Measurements from ENCODE around the gene GPR153. TPM values are rescaled to one million over a fixed set of nuclear protein-coding genes. Genes with fewer than 3 reads are reported as not detected.
A peak's percentile ranks its signal among the peaks of the same experiment; 100 is the strongest.

The GPR153 gene
- total RNA-seq, 1 experiment from 2014 or later, result 6.1 TPM

DNA sequence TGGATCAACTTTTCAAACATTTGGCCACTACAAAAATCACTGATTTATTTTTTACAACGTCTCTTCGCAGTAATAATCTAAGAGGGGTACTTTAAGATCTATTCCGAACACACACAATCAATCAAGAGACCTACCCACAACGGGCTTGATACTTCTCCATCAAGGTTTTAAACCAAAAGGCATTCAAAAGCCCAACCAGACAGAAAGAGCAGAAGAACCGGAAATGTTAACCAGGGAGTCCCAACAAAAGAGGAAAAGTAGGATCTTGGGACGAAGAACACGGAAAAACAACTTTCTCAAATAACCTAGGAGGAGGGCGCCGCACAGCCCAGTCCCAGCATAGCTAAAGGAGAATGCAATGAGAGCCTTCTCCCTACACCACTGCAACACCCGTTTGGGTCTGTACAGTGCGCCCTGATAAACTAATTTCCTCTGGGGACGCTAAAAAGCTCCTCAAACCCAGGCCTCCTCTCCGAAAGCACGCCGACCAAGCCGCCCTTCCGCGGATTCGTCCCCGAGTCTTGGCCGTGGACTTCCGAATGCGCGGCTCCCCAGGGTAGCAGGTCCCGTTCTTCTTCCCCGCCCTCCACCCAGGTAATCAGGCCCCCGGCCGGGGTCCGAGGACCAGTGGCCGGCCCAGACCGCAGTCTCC is 62.1 kb downstream of the GPR153 start:
- Histone ChIP-seq H3K9ac (ENCODE audit: low read length) (peak overlapping the region; percentile 98), H3K4me3 (replicated peaks in 1 of 2; ENCODE audit: low read depth in 1 of 2, low read length in 2 of 2) (peak overlapping the region; percentile 82 to 96), H3K9me3 (ENCODE audit: control insufficient read depth in 1 of 2, insufficient read depth in 1 of 2, low read depth in 1 of 2, low read length in 2 of 2) (no peaks in the 10 kb centered on the region), H2AFZ (ENCODE audit: low read depth, low read length, poor library complexity, severe bottlenecking) (no peak overlapping the region), H3K27ac (ENCODE audit: low read depth, low read length) (peak overlapping the region; percentile 94), H3K27me3 (ENCODE audit: insufficient read depth, low read length) (no peaks in the 10 kb centered on the region), H3K4me1 (ENCODE audit: control insufficient read depth in 1 of 2, insufficient read depth in 2 of 2, low read length in 2 of 2) (peaks cover 17 to 33% of the 10 kb centered on the region in 2 experiments; a peak in 3 of 4 replicates), H3K36me3 (ENCODE audit: control insufficient read depth in 1 of 2, insufficient read depth in 2 of 2, low read length in 2 of 2) (peaks cover 18 to 40% of the 10 kb centered on the region in 2 experiments), H3K9me2 (ENCODE audit: insufficient read depth) (no peaks in the 10 kb centered on the region), H3K4me2 (ENCODE audit: low read length) (peak overlapping the region; percentile 93), H3K79me2 (ENCODE audit: insufficient read depth, low read length) (peaks cover 57% of the 10 kb centered on the region), H4K20me1 (ENCODE audit: insufficient read depth) (peaks cover 5% of the 10 kb centered on the region; the same call in 1 of the 2 replicates)
- intact Hi-C loops (cut with micrococcal nuclease), result no loop called here
- ChIA-PET POLR2A (no interaction called here), RAD21 (ENCODE audit: low non-redundant PET in 1 of 2, low total read pairs in 2 of 2, uncharacterized antibody in 2 of 2, unreplicated experiment in 2 of 2) (no interaction called here), CTCF (no interaction called here)
- BruUV-seq (replicated peaks), result TSS peak; percentile 61
- TF ChIP-seq EZH2 (IDR thresholded peaks at IDR 0.05), result no peak
- peak; percentile 21 for ATAC-seq
- DNase-seq (ENCODE audit: low read depth, low spot score), result no peak

GRCh38 chr1:6197746-6198427 is 63.0 kb downstream of the GPR153 start:
- CTCF ChIA-PET, result no interaction called here
- peaks cover 7% of the 10 kb centered on the region; the same call in 1 of the 2 replicates for H4K20me1 ChIP-seq (ENCODE audit: insufficient read depth)
- H3K4me2 ChIP-seq (ENCODE audit: low read length), result peak overlapping the region; percentile 93
- H3K4me3 ChIP-seq (replicated peaks in 1 of 2; ENCODE audit: low read depth in 1 of 2, low read length in 2 of 2), result peak overlapping the region; percentile 82 to 96
- peak overlapping the region; percentile 98 for H3K9ac ChIP-seq (ENCODE audit: low read length)
- no peaks in the 10 kb centered on the region for H3K27me3 ChIP-seq (ENCODE audit: insufficient read depth, low read length)
- POLR2A ChIA-PET, result no interaction called here
- H3K27ac ChIP-seq (ENCODE audit: low read depth, low read length), result peak overlapping the region; percentile 94; the same call in 1 of the 2 replicates
- RAD21 ChIA-PET (ENCODE audit: low non-redundant PET in 1 of 2, low total read pairs in 2 of 2, uncharacterized antibody in 2 of 2, unreplicated experiment in 2 of 2), result no interaction called here
- H3K79me2 ChIP-seq (ENCODE audit: insufficient read depth, low read length), result peaks cover 66% of the 10 kb centered on the region
- intact Hi-C loops (cut with micrococcal nuclease), result no loop called here
- H3K4me1 ChIP-seq (ENCODE audit: control insufficient read depth in 1 of 2, insufficient read depth in 2 of 2, low read length in 2 of 2), result peaks cover 17 to 33% of the 10 kb centered on the region in 2 experiments; a peak in 3 of 4 replicates
- H3K9me2 ChIP-seq (ENCODE audit: insufficient read depth), result no peaks in the 10 kb centered on the region
- no peak for DNase-seq (ENCODE audit: low read depth, low spot score)
- H3K36me3 ChIP-seq (ENCODE audit: control insufficient read depth in 1 of 2, insufficient read depth in 2 of 2, low read length in 2 of 2), result peaks cover 25 to 49% of the 10 kb centered on the region in 2 experiments
- TF ChIP-seq RAD21 (IDR thresholded peaks at IDR 0.05; ENCODE audit: low read depth) (no peak), SP1 (IDR thresholded peaks at IDR 0.05; ENCODE audit: low read depth) (no peak), ZFX (IDR thresholded peaks at IDR 0.05) (no peak), FOSL1 (IDR thresholded peaks at IDR 0.05; ENCODE audit: low read depth) (no peak)
- H2AFZ ChIP-seq (ENCODE audit: low read depth, low read length, poor library complexity, severe bottlenecking), result no peak overlapping the region
- no peaks in the 10 kb centered on the region for H3K9me3 ChIP-seq (ENCODE audit: control insufficient read depth in 1 of 2, insufficient read depth in 1 of 2, low read depth in 1 of 2, low read length in 2 of 2)
- BruUV-seq (replicated peaks), result no TSS peak
- ATAC-seq, result no peak

Other genes starting within 250 kb of the GPR153 start
- 18.1 TPM for gene KCNAB2, start 215.2 kb downstream of the GPR153 start, total RNA-seq (2021; ENCODE audit: unreplicated experiment)
- 6.1 TPM for gene CHD5, start 80.8 kb downstream of the GPR153 start, total RNA-seq (2021; ENCODE audit: unreplicated experiment)
- gene RPL22, start 61.5 kb downstream of the GPR153 start, total RNA-seq (2021; ENCODE audit: unreplicated experiment), result 456 TPM
- gene RNF207, start 55.0 kb downstream of the GPR153 start, total RNA-seq (2021; ENCODE audit: unreplicated experiment), result 61.2 TPM
- 70.9 TPM for gene ICMT, start 25.1 kb downstream of the GPR153 start, total RNA-seq (2021; ENCODE audit: unreplicated experiment)
- not detected for gene HES3, start 16.9 kb downstream of the GPR153 start, total RNA-seq (2021; ENCODE audit: unreplicated experiment)
- 162 TPM for gene ACOT7, start 132.7 kb upstream of the GPR153 start, total RNA-seq (2021; ENCODE audit: unreplicated experiment)
- gene HES2, start 158.8 kb upstream of the GPR153 start, total RNA-seq (2021; ENCODE audit: unreplicated experiment), result 8.4 TPM
- gene ESPN, start 163.7 kb upstream of the GPR153 start, total RNA-seq (2021; ENCODE audit: unreplicated experiment), result 114 TPM
- 27.5 TPM for gene TNFRSF25, start 205.1 kb upstream of the GPR153 start, total RNA-seq (2021; ENCODE audit: unreplicated experiment)
- gene PLEKHG5, start 230.6 kb upstream of the GPR153 start, total RNA-seq (2021; ENCODE audit: unreplicated experiment), result 33.0 TPM